Subcutaneous abdominal adipose tissue (tissue), 5 donors: ENCODE results near the gene NUP214.

Experiments
- H3K27ac ChIP-seq: one replicate; pipeline ENCODE4 v1.7.0; 2013; ENCODE audit warnings: low read depth, mild to moderate bottlenecking, inconsistent platforms, low read length, moderate library complexity
- H3K27me3 ChIP-seq, 5 donors: one replicate each; pipeline ENCODE4 v1.7.0; 2013; ENCODE audit warnings: low read length in 5 of 5, inconsistent platforms in 1 of 5; ENCODE audit not compliant: control insufficient read depth in 5 of 5, insufficient read depth in 4 of 5
- H3K36me3 ChIP-seq, 5 donors: one replicate each; pipeline ENCODE4 v1.7.0; 2013; ENCODE audit warnings: low read length in 5 of 5; ENCODE audit not compliant: control insufficient read depth in 5 of 5, insufficient read depth in 5 of 5
- H3K4me1 ChIP-seq, 5 donors: one replicate each; pipeline ENCODE4 v1.7.0; 2013; ENCODE audit warnings: low read length in 5 of 5, mild to moderate bottlenecking in 3 of 5, moderate library complexity in 1 of 5; ENCODE audit not compliant: control insufficient read depth in 5 of 5, insufficient read depth in 5 of 5
- H3K4me3 ChIP-seq, 5 donors: one replicate each; pipeline ENCODE4 v1.7.0; 2013; ENCODE audit warnings: low read length in 5 of 5, low read depth in 1 of 5
- H3K9ac ChIP-seq, 5 donors: one replicate each; pipeline ENCODE4 v1.7.0; 2013; ENCODE audit warnings: low read length in 5 of 5, mild to moderate bottlenecking in 4 of 5, moderate library complexity in 3 of 5
- H3K9me3 ChIP-seq, 5 donors: one replicate each; pipeline ENCODE4 v1.7.0; 2013; ENCODE audit warnings: low read length in 5 of 5; ENCODE audit not compliant: control insufficient read depth in 5 of 5
- donor health status: healthy.
- donor health status: healthy.
- donor health status: healthy.
- donor health status: healthy.
- donor health status: healthy.

The NUP214 gene

GRCh38 chr9:131169563-131170240 is 44.3 kb downstream of the NUP214 start:
- no peak overlapping the region for H3K4me3 ChIP-seq
- H3K9ac ChIP-seq = no peak overlapping the region
- no peaks in the 10 kb centered on the region for H3K4me1 ChIP-seq
- no peak overlapping the region for H3K27ac ChIP-seq
- H3K27me3 ChIP-seq = no peaks in the 10 kb centered on the region
- no peaks in the 10 kb centered on the region for H3K9me3 ChIP-seq
- H3K36me3 ChIP-seq = peaks cover 26 to 44% (median 37%) of the 10 kb centered on the region in 5 donors

- H3K27me3 ChIP-seq = no peaks in the 10 kb centered on the region
- no peak overlapping the region for H3K9ac ChIP-seq
- H3K27ac ChIP-seq = no peak overlapping the region
- no peak overlapping the region for H3K4me3 ChIP-seq
- H3K4me1 ChIP-seq = peaks cover 0 to 8% (median 0%) of the 10 kb centered on the region in 5 donors
- H3K36me3 ChIP-seq = peaks cover 15 to 61% (median 57%) of the 10 kb centered on the region in 5 donors
- H3K9me3 ChIP-seq = no peaks in the 10 kb centered on the region
Measured at GRCh38 chr9:131173995-131174394, 48.6 kb downstream of the NUP214 start.

GRCh38 chr9:131174681-131175239 is 49.4 kb downstream of the NUP214 start:
- no peak overlapping the region for H3K9ac ChIP-seq
- no peak overlapping the region for H3K4me3 ChIP-seq

GRCh38 chr9:131177898-131178297 is 52.5 kb downstream of the NUP214 start:
- H3K9ac ChIP-seq = no peak overlapping the region
- H3K27me3 ChIP-seq = no peaks in the 10 kb centered on the region
- no peaks in the 10 kb centered on the region for H3K9me3 ChIP-seq
- no peak overlapping the region for H3K27ac ChIP-seq
- no peak overlapping the region for H3K4me3 ChIP-seq
- H3K36me3 ChIP-seq = peaks cover 25 to 87% (median 75%) of the 10 kb centered on the region in 5 donors
- H3K4me1 ChIP-seq = peaks cover 0 to 8% (median 0%) of the 10 kb centered on the region in 5 donors

More at GRCh38 chr9:131174681-131175239, 49.4 kb downstream of the NUP214 start:
- Histone ChIP-seq H3K36me3 (peaks cover 17 to 68% (median 65%) of the 10 kb centered on the region in 5 donors), H3K27ac (no peak overlapping the region), H3K27me3 (no peaks in the 10 kb centered on the region), H3K9me3 (no peaks in the 10 kb centered on the region), H3K4me1 (peaks cover 0 to 8% (median 0%) of the 10 kb centered on the region in 5 donors)

- H3K36me3 ChIP-seq = peaks cover 25 to 87% (median 74%) of the 10 kb centered on the region in 5 donors
- no peaks in the 10 kb centered on the region for H3K27me3 ChIP-seq
- H3K27ac ChIP-seq = no peak overlapping the region
- no peak overlapping the region for H3K9ac ChIP-seq
- no peak overlapping the region for H3K4me3 ChIP-seq
- H3K9me3 ChIP-seq = no peaks in the 10 kb centered on the region
- peaks cover 0 to 8% (median 0%) of the 10 kb centered on the region in 5 donors for H3K4me1 ChIP-seq
Measured at GRCh38 chr9:131178382-131178781, 53.0 kb downstream of the NUP214 start.

- Histone ChIP-seq H3K9ac (no peak overlapping the region), H3K4me3 (no peak overlapping the region), H3K36me3 (peaks cover 25 to 82% (median 69%) of the 10 kb centered on the region in 5 donors), H3K27ac (no peak overlapping the region), H3K27me3 (no peaks in the 10 kb centered on the region), H3K9me3 (no peaks in the 10 kb centered on the region), H3K4me1 (peaks cover 0 to 8% (median 0%) of the 10 kb centered on the region in 5 donors)
Measured at GRCh38 chr9:131178926-131179325, 53.5 kb downstream of the NUP214 start.

GRCh38 chr9:131179561-131180219 is 54.3 kb downstream of the NUP214 start:
- no peak overlapping the region for H3K9ac ChIP-seq
- H3K4me1 ChIP-seq = peaks cover 0 to 8% (median 0%) of the 10 kb centered on the region in 5 donors
- no peaks in the 10 kb centered on the region for H3K27me3 ChIP-seq
- no peak overlapping the region for H3K4me3 ChIP-seq
- H3K36me3 ChIP-seq = peaks cover 25 to 75% (median 62%) of the 10 kb centered on the region in 5 donors
- H3K9me3 ChIP-seq = no peaks in the 10 kb centered on the region
- H3K27ac ChIP-seq = no peak overlapping the region

GRCh38 chr9:131180454-131180853 is 55.1 kb downstream of the NUP214 start:
- peaks cover 30 to 68% (median 54%) of the 10 kb centered on the region in 5 donors for H3K36me3 ChIP-seq
- no peaks in the 10 kb centered on the region for H3K27me3 ChIP-seq
- peaks cover 0 to 8% (median 0%) of the 10 kb centered on the region in 5 donors for H3K4me1 ChIP-seq
- no peak overlapping the region for H3K27ac ChIP-seq
- H3K4me3 ChIP-seq = no peak overlapping the region
- H3K9ac ChIP-seq = no peak overlapping the region
- H3K9me3 ChIP-seq = no peaks in the 10 kb centered on the region

- Histone ChIP-seq H3K27ac (no peak overlapping the region), H3K4me1 (peaks cover 0 to 7% (median 0%) of the 10 kb centered on the region in 5 donors), H3K27me3 (no peaks in the 10 kb centered on the region), H3K4me3 (no peak overlapping the region), H3K9ac (no peak overlapping the region), H3K36me3 (peaks cover 33 to 67% (median 54%) of the 10 kb centered on the region in 5 donors), H3K9me3 (no peaks in the 10 kb centered on the region)
Measured at GRCh38 chr9:131181091-131181681, 55.8 kb downstream of the NUP214 start.

GRCh38 chr9:131185924-131186323 is 60.5 kb downstream of the NUP214 start:
- H3K9me3 ChIP-seq = no peaks in the 10 kb centered on the region
- H3K4me1 ChIP-seq = no peaks in the 10 kb centered on the region
- no peak overlapping the region for H3K4me3 ChIP-seq
- no peaks in the 10 kb centered on the region for H3K27me3 ChIP-seq
- peaks cover 50 to 73% (median 57%) of the 10 kb centered on the region in 5 donors for H3K36me3 ChIP-seq
- H3K27ac ChIP-seq = no peak overlapping the region
- H3K9ac ChIP-seq = no peak overlapping the region
